Suprapubic skin (tissue), 4 donors: ENCODE measurements around the gene PA2G4. TPM values are rescaled to one million over a fixed set of nuclear protein-coding genes. Genes with fewer than 3 reads are reported as not detected.

Experiments used
- DNase-seq, 2 donors: peaks; one replicate each; pipeline ENCODE4 v3.0.0-alpha.2; 2019; ENCODE audit warnings: low spot score in 2 of 2
- H3K27ac ChIP-seq: fragments of 200-600 bp; sonication (generic); one replicate; pipeline ENCODE4 v1.5.1; 2019
- H3K27me3 ChIP-seq: fragments of 200-600 bp; sonication (generic); one replicate; pipeline ENCODE4 v1.5.1; 2019
- H3K36me3 ChIP-seq: fragments of 200-600 bp; sonication (generic); one replicate; pipeline ENCODE4 v1.5.1; 2019
- H3K4me1 ChIP-seq: fragments of 200-600 bp; sonication (generic); one replicate; pipeline ENCODE4 v1.5.1; 2019
- H3K4me3 ChIP-seq: fragments of 200-600 bp; sonication (generic); one replicate; pipeline ENCODE4 v1.5.1; 2019; ENCODE audit warnings: mild to moderate bottlenecking
- H3K9me3 ChIP-seq: fragments of 200-600 bp; sonication (generic); one replicate; pipeline ENCODE4 v1.5.1; 2019
- EP300 ChIP-seq: sonication (generic); formaldehyde crosslinking; IDR thresholded peaks from one replicate; pipeline ENCODE4 v1.6.1; 2017; ENCODE audit warnings: antibody characterized with exemption
- POLR2A ChIP-seq, 2 donors: fragments of 450-650 bp; IDR thresholded peaks; one replicate each; pipeline ENCODE4 v1.6.1; 2017; ENCODE audit warnings: antibody characterized with exemption in 2 of 2, mild to moderate bottlenecking in 2 of 2, moderate library complexity in 2 of 2
- POLR2AphosphoS5 ChIP-seq, 3 donors: sonication (generic); formaldehyde crosslinking; IDR thresholded peaks; one replicate each; pipeline ENCODE4 v1.6.1; 2017; ENCODE audit warnings: antibody characterized with exemption in 3 of 3
- WGBS: methylation state at CpG from one replicate; pipeline ENCODE4 v1.1.5; 2018; 5-methylcytosine and 5-hydroxymethylcytosine counted together
- total RNA-seq, 4 donors: library from RNA; depleted of rRNA; stranded (reverse); fragments of >200 nt; gene quantifications; one replicate each; pipeline ENCODE4 v1.1.0, GENCODE V29; 2016
- TF ChIP-seq, protein P1 (sequence below), 2 donors: fragments of 200-600 bp in 1 of 2; fragments of 450-650 bp in 1 of 2; sonication (generic) in 1 of 2; IDR thresholded peaks; one replicate each; pipeline ENCODE4 v1.5.1; 2016 to 2019; ENCODE audit warnings: antibody characterized with exemption in 2 of 2, mild to moderate bottlenecking in 1 of 2, moderate library complexity in 1 of 2

Gene PA2G4
- total RNA-seq, 4 donors from 2014 or later, result 103 to 153 (median 117) TPM

DNA sequence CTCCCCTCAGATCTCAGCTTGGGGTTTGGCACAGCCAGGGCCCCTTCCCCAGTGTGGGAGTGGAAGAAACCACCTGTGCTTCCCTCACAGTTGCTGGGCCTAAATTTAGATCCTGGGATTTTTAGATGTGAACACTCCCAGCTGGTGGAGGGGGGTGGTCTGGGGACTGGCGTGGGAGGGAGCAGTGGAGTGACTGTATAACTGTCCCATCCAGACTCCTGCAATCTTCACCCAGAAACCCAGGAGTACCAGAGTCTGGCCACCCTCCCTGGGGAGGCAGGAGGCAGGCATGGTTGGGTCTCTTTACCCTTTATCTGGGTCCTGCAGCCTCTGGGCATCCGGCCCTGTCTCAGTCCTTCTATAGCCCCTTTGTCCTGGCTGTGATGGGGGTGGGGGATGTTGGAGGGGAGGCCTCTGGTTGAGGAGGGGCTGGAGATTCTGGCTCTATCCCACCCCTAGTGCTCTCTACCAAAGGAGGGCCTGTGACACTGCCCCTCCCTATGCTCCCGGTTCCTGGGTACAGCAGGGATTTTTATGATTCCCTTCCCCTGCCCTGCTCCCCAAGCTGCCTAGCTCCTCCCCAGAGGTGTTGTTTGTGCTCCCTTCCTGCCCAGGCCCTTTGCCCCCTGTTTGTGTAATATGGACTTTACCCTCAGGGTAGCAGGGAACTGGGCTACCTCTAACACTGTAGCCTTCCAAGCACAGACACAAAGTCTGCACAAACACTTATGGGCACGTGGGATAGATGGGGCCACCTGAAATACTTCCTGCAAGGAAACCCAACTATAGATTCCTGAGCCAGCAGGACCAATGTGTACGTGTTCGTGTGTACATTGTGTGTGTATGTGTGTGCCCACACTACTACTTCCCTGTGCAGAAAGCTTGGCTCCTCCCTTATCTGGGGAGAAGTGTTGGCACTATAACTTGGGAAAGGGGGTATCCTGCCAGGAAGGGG lies 22.7 kb upstream of the PA2G4 start:
- peak overlapping the region; percentile 95 for H3K27ac ChIP-seq
- no peak for TF ChIP-seq POLR2AphosphoS5 (IDR thresholded peaks at IDR 0.05)
- TF ChIP-seq EP300, result no peak
- 49% methylated on average over 6 of the region's 6 CpGs for WGBS
- no peak for DNase-seq
- no peaks in the 10 kb centered on the region for H3K9me3 ChIP-seq
- H3K4me1 ChIP-seq, result peaks cover 35% of the 10 kb centered on the region
- H3K4me3 ChIP-seq, result peak overlapping the region; percentile 79
- H3K36me3 ChIP-seq, result peaks cover 4% of the 10 kb centered on the region
- H3K27me3 ChIP-seq, result no peaks in the 10 kb centered on the region

DNA sequence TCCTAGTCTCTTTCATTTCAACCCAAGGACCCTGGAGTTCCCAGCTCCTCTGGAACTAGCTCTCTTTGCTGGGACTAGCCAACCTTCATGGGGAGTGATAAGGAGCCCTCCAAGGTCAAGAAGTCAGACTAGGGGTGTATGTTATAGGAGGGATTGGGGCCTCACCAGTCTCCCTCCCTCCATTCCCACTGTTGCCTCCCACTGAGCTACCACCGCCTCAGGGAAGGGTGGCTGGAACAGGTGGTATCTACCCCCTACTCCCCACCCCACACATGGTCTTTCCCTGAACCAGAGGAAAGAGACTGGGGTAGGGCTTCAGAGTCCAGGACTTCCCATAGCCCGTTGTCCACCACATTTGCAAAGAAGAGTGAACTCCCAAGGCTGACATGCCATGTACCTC lies 22.0 kb upstream of the PA2G4 start:
- 95% methylated on average over 2 of the region's 2 CpGs for WGBS
- H3K4me1 ChIP-seq, result peaks cover 42% of the 10 kb centered on the region
- H3K27ac ChIP-seq, result peak overlapping the region; percentile 95

DNA sequence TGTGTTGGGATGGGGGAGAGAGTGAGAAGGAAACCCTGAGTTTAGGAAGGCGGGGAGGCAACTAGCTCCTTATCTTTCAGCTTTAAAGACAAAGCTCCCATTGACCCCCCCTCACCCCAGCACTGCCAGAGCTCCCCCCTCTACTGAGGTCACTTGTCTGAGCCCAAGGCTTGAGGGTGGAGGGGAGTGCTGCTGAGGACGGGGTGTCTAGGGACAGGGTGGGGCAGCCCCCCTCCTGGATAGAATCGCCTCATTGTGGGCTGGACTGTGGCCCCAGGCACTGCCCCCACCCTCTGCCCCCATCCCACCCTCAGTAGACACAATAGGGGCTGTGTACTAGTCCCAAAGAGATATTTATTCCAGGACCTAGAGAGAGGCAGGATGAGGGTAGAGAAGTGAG lies 21.4 kb upstream of the PA2G4 start:
- H3K27me3 ChIP-seq, result no peaks in the 10 kb centered on the region
- H3K27ac ChIP-seq, result no peak overlapping the region
- H3K9me3 ChIP-seq, result no peaks in the 10 kb centered on the region
- H3K4me1 ChIP-seq, result peaks cover 44% of the 10 kb centered on the region
- WGBS, result 52% methylated on average over 3 of the region's 3 CpGs
- no peak for DNase-seq
- peaks cover 4% of the 10 kb centered on the region for H3K36me3 ChIP-seq
- TF ChIP-seq POLR2A (IDR thresholded peaks at IDR 0.05), result no peak
- TF ChIP-seq, protein P1, sequence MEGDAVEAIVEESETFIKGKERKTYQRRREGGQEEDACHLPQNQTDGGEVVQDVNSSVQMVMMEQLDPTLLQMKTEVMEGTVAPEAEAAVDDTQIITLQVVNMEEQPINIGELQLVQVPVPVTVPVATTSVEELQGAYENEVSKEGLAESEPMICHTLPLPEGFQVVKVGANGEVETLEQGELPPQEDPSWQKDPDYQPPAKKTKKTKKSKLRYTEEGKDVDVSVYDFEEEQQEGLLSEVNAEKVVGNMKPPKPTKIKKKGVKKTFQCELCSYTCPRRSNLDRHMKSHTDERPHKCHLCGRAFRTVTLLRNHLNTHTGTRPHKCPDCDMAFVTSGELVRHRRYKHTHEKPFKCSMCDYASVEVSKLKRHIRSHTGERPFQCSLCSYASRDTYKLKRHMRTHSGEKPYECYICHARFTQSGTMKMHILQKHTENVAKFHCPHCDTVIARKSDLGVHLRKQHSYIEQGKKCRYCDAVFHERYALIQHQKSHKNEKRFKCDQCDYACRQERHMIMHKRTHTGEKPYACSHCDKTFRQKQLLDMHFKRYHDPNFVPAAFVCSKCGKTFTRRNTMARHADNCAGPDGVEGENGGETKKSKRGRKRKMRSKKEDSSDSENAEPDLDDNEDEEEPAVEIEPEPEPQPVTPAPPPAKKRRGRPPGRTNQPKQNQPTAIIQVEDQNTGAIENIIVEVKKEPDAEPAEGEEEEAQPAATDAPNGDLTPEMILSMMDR (IDR thresholded peaks at IDR 0.05), result no peak
- TF ChIP-seq POLR2AphosphoS5 (IDR thresholded peaks at IDR 0.05), result no peak
- TF ChIP-seq EP300, result no peak
- no peak overlapping the region for H3K4me3 ChIP-seq

More for the DNA sequence above, 22.0 kb upstream of the PA2G4 start:
- Histone ChIP-seq H3K9me3 (no peaks in the 10 kb centered on the region), H3K36me3 (peaks cover 4% of the 10 kb centered on the region), H3K27me3 (no peaks in the 10 kb centered on the region), H3K4me3 (peak overlapping the region; percentile 79)
- DNase-seq, result no peak
- TF ChIP-seq POLR2AphosphoS5 (IDR thresholded peaks at IDR 0.05) (no peak), POLR2A (IDR thresholded peaks at IDR 0.05) (no peak), EP300 (no peak)
- TF ChIP-seq, protein P1 (IDR thresholded peaks at IDR 0.05), result no peak

DNA sequence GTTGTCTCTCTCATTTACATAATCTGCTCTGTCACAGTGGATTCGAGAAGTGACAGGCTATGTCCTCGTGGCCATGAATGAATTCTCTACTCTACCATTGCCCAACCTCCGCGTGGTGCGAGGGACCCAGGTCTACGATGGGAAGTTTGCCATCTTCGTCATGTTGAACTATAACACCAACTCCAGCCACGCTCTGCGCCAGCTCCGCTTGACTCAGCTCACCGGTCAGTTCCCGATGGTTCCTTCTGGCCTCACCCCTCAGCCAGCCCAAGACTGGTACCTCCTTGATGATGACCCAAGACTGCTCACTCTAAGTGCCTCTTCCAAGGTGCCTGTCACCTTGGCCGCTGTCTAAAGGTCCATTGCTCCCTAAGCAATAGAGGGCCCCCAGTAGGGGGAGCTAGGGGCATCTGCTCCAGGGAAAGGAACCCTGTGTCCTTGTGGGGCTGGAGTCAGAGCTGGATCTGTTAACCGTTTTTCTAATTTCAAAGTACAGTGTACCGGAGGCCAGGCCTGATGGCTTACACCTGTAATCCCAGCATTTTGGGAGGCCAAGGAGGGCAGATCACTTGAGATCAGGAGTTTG lies 19.3 kb upstream of the PA2G4 start:
- TF ChIP-seq EP300, result no peak
- TF ChIP-seq, protein P1 (IDR thresholded peaks at IDR 0.05), result no peak
- TF ChIP-seq POLR2AphosphoS5 (IDR thresholded peaks at IDR 0.05), result no peak
- no peak for TF ChIP-seq POLR2A (IDR thresholded peaks at IDR 0.05)
- DNase-seq, result no peak
- peaks cover 33% of the 10 kb centered on the region for H3K4me1 ChIP-seq
- no peak overlapping the region for H3K4me3 ChIP-seq
- no peaks in the 10 kb centered on the region for H3K9me3 ChIP-seq
- no peaks in the 10 kb centered on the region for H3K27me3 ChIP-seq
- H3K36me3 ChIP-seq, result peaks cover 14% of the 10 kb centered on the region
- H3K27ac ChIP-seq, result no peak overlapping the region
- 91% methylated on average over 15 of the region's 15 CpGs for WGBS

DNA sequence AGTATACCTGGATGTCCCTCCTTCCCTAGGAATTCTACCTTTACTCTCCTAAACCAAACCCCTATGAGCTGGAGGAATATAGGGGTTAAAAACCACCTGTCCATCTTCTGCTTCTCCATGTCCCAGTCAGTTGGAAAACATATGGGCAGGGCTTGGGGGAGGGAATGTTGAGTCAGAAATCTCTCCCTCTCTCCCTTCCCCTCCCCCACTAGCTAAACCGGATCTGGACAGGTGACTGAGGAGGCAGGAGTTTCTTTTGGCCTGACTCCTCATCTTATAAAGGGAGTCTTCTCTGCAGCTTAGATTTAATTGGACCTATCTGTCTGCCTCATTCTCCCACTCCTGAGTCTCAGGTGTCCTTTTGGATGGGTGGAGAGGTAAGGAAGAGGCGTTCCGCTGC lies 18.3 kb upstream of the PA2G4 start:
- Histone ChIP-seq H3K36me3 (peaks cover 14% of the 10 kb centered on the region), H3K4me3 (no peak overlapping the region), H3K9me3 (no peaks in the 10 kb centered on the region), H3K4me1 (peaks cover 27% of the 10 kb centered on the region), H3K27ac (peak overlapping the region; percentile 36), H3K27me3 (no peaks in the 10 kb centered on the region)
- DNase-seq, result no peak
- 62% methylated on average over 3 of the region's 3 CpGs for WGBS
- TF ChIP-seq EP300 (no peak), POLR2A (IDR thresholded peaks at IDR 0.05) (no peak), POLR2AphosphoS5 (IDR thresholded peaks at IDR 0.05) (no peak)
- TF ChIP-seq, protein P1 (IDR thresholded peaks at IDR 0.05), result no peak
